Glomerular visceral epithelial cell (primary cell): ENCODE measurements around the gene UNKL.
"Not testable (repeated sequence)": the region's sequence is repeated elsewhere in the genome, so short reads cannot be mapped to it uniquely, and the experiment has no call there.

Source experiments
- DNase-seq: peaks from one replicate; pipeline ENCODE4 v3.0.0-alpha.2; 2016; ENCODE audit errors: extremely low spot score

The UNKL gene

DNA sequence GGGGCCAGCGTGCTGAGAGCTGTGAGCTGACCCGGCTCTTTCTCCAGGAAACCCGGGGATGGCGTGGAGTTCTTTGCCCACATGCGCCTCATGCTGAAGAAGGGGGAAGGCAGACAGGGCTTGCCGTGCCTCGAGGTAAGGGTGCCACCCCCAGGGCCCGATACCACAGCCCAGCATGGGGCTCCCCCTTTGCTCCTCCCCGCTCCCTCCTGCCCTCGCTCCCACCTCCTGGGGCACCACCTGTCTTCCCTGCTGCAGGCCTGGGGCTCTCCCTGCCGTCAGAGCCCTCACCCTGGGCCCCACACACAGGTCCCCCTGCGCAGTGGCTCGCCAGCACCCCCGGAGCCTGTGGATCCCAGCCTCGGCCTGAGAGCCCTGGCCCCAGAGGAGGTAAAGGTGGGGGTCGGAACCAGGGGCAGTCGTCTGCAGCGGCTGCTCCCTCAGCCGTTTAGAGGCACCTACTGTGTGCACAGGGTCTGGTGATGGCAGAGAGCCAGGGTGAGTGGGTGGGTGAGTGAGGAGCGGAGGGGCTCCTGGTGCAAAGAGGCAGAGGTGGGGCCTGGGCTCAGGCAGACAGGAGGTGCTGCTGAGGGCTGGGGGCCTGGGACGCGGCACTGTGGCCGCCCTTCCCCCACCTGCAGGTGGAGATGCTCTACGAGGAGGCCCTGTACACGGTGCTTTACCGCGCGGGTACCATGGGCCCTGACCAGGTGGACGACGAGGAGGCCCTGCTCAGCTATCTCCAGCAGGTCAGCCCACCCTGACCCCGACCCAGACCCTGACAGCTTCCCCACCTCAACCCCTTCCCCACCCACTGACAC is 75.4 kb downstream of the UNKL start:
- DNase-seq, result no peak

DNA sequence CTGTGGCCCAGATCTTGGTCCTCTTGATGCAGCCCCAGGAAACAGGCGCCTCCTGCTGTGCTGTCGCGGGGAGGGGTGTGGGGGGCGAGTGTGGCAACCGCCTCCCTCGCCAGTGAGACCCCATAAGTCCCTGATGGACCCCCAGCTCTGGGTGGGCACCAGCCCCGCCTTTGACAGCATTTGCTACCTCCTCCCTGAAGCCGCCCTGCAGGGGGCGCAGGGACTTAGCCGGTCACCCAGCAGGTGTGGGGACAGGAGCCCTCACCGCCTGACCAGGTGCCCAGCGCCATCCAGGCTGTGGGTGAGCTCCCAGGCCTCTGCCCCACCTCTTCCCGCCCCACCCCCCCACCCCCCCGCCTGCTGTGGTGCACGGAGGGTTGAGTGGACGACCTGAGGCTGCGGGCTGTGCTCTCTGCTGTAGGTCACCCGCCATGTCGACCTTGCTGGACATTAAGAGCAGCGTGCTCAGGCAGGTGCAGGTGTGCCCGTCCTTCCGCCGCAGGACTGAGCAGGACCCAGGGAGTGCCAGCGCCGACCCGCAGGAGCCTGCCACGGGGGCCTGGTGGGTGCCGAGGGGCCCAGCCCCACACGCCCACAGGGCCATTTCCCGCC is 76.3 kb downstream of the UNKL start:
- DNase-seq, result peak; percentile 30

DNA sequence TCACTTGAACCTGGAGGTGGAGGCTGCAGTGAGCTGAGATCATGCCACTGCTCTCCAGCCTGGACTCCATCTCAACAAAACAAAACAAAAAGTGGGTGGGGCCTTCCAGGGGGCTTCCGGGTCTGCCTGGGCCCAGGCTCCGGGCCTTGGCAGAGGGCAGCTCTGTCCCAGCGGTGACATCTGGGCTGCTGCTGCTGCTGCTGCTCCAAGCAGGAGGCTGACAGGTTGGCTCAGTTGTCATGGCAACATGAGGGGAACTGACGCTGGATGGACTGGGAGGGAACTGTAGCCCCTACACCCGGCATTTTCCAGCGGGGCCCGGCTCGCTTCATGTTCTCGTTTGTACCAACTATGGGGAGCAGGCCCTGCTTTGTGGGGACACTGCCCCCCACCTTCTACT is 77.0 kb downstream of the UNKL start:
- DNase-seq, result no peak

GRCh38 chr16:1336619-1337018 is 77.9 kb downstream of the UNKL start:
- DNase-seq, result no peak

DNA sequence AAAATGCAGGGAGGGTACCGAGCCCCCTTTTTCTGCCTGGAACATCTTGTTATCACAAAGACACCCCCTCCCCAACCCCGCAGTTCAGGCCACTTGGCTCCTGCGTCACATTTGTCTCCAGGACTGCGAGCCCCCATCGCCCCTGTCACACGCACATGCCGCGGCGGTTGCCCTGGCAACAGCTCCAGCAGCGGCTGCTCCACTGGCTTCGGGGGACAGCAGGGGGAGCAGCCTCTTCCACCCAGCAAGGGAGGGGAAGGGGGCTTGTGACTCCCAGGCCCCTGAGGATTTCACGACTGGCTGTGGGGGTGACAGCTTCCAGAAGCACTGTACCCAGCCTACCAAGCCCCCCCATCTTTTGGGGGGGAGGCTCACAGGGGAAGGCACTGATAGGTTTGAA is 78.5 kb downstream of the UNKL start:
- no peak for DNase-seq

- DNase-seq, result no peak
Measured at GRCh38 chr16:1335211-1335971, 79.1 kb downstream of the UNKL start.

DNA sequence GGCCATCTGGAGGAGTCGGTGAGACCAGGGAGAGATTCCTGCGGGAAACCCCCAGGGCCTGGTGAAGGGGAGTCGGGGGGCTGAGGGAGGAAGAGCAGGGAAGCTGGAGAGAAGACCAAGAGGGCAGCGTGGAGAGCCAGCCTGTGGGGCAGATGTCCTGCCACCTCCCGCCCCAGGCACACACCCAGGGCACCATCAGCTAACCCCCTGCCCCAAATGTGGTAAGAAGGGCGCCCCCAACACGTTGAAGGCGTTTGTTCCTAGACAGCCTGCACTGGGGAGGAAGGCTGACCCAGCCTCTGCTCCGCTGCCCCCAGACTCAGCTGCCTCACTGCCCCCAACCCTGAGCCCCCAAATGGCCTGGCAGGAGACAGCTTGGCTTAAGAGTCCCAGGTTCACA is 79.8 kb downstream of the UNKL start:
- no peak for DNase-seq

- no peak for DNase-seq
Measured at GRCh38 chr16:1333854-1334700, 80.4 kb downstream of the UNKL start.

- DNase-seq, result no peak
Measured at GRCh38 chr16:1333149-1333812, 81.2 kb downstream of the UNKL start, which contains the start of gene BAIAP3. Gene BAIAP3 (plus strand): TSS chr16:1333645. CDS start chr16:1338550, 4,905 bp downstream.

DNA sequence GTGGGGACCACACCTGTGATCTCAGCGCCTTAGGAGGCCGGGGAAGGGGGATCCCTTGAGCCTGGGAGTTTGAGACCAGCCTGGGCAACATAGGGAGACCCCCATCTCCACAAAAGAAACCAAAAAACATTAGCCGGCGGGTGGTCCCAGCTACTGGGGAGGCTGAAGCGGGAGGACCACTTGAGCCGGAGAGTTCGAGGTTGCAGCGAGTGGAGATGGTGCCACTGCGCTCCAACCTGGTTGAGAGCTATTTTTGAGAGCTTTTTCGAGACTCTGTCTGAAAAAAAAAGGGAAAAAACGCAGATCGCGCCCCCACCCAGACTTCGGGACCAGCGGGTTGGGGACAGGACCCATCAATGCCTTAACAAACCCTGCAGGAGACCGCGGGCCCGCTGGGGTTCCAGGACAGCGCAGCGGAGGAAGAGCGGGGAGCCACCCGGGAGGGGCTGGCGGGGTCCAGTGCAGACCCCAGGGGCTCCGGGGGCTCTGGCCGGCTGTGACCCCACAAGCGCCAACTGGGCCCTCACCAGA is 81.8 kb downstream of the UNKL start:
- no peak for DNase-seq

DNA sequence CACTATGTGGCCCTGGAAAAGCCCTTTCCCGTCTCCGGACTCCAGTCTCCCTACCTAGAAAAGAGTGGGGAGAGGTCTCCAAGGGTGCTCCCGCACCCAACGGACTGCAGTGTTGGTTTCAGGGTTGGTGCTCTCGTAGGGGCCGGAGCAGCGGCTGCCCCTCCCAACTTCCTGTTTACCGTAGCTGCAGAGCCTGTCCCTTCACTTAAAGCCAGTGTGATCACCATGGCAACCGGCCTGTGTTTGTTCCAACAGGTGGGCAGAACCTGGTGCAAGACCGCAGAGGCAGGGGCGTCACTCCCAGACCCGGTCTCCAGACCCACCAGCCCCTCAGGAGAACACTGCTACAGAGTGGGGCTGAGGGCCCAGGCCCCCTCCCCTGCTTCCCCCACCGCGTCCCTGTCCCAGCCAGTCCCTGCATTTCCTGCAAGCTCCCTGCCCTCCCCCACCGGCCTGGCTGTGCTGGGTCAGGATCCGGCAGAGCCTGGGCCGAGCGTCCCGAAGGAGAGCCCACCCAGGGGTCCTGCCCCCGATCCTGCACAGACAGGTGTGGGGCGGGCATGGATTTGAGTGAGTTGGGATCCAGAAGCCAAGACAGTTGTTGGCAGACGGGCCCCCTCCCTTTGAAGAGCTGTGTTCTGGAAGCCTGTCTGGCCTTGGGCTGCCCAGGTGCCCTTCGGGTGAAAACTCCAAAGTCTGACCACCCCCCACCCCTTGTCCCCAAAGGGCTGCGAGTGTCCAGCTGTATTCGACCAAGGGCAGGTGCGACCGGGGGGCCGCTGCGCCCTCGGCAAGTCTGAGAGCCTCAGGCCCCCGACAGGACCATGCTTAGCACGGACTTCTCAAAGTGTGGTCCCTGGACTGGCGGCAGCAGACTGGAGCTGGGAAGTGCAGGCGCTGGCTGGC is 82.5 kb downstream of the UNKL start:
- peak; percentile 70 for DNase-seq

GRCh38 chr16:1330931-1331711 is 83.4 kb downstream of the UNKL start:
- no peak for DNase-seq

DNA sequence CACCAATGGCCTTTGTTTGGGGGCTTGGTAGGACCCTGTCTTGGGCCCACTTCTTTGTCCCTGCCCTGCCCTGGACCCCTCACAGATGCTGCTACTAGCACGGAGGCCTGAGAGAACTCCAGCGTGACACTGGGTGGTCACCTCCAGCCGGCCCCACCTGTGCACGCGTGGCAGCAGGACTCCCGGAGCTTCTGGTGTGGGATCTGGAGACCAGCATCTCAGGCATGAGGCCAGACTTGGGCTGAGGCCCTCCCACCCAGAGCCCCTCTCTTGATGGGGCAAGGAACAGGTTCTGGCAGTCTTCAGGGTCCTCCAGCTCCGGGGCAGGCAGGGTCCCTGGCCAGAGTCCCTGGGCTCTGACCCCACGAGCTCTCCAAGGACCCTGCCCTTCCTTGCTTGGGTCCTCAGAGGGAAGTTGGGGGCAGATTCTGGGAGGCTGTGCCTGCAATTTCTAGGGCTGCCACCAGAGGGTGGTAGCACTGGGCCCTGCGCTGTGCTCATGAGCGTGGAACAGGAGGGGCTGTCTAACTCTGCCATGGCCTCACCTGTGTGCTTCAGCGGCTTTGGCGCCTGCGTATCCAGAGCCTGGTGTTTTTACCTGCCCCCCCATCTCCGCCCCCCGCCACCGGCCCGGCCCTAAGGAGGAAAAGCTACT is 84.1 kb downstream of the UNKL start:
- no peak for DNase-seq

DNA sequence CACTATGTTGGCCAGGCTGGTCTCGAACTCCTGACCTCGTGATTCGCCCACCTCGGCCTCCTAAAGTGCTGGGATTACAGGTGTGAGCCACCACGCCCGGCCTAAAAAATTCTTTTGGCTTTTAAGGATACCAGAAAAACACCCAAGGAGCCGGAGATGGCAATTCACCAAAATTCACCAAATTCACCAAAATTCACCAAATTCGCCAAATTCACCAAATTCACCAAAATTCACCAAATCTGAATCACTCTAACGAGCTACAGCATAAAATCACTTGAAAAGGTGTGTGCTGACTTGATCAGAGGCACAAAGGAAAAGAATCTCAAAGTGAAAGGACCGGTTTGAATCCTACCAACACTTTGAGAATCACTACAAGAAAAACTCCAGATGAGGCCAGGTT is 85.5 kb downstream of the UNKL start:
- not testable (repeated sequence) for DNase-seq

GRCh38 chr16:1328136-1328535 is 86.4 kb downstream of the UNKL start:
- not testable (repeated sequence) for DNase-seq

- no peak for DNase-seq
Measured at GRCh38 chr16:1327619-1327947, 86.9 kb downstream of the UNKL start.

DNA sequence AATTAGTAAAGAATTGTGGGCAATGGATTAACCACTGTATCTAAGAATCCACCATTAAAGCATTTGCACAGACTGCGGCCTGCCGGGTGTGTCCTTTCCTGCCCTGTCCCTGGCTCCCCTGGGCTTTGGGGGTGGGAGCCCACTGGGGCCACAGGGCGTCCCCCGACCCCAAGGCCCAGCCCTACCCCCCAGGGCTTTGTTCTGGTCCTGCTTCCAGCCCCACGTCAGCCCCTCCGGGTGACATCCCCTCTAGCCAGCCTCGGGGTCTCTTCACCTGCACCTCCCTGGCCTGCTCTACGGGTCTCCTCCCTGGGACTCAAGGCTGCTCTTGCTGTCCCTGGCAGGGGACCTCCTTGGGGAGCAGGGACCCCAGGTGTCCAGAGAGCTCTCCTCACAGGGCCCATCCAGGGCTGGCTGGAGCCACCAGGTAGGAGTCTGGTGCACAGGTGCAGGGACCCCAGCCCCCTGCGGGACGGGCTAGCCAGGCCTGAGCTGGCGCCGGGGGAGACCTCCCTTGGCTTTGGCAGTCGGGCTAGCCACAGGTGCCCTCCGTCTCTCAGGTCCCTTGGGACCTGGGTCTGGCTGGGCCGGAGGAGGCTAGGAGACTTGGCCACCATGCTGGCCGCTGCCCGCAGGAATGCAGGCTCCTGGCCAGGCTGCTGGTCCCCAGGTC is 87.4 kb downstream of the UNKL start:
- DNase-seq, result no peak

GRCh38 chr16:1326391-1326790 is 88.1 kb downstream of the UNKL start:
- no peak for DNase-seq
